Liver (tissue), 9 donors: ENCODE results near the gene FUT2. TPM values are rescaled to one million over a fixed set of nuclear protein-coding genes. Genes with fewer than 3 reads are reported as not detected.
"Not testable (repeated sequence)": the region's sequence is repeated elsewhere in the genome, so short reads cannot be mapped to it uniquely, and the experiment has no call there.

Experiments
- DNase-seq: peaks from one replicate; pipeline ENCODE4 v3.0.0-alpha.2; 2017; ENCODE audit warnings: low spot score
- H3K27ac ChIP-seq, 2 donors: one replicate each; pipeline ENCODE4 v1.7.0; 2013; ENCODE audit warnings: inconsistent platforms in 2 of 2, low read length in 2 of 2, control low read depth in 1 of 2, low read depth in 1 of 2, mild to moderate bottlenecking in 1 of 2
- H3K27me3 ChIP-seq, 4 donors: one replicate each; pipeline versions ENCODE4 v1.6.1 to v1.7.0; 2013; ENCODE audit warnings: low read length in 3 of 4, inconsistent platforms in 1 of 4, mild to moderate bottlenecking in 1 of 4, moderate library complexity in 1 of 4; ENCODE audit not compliant: control insufficient read depth in 4 of 4, insufficient read depth in 4 of 4
- H3K36me3 ChIP-seq, 4 donors: one replicate each; pipeline versions ENCODE4 v1.6.1 to v1.7.0; 2013; ENCODE audit warnings: low read length in 3 of 4, mild to moderate bottlenecking in 3 of 4, low read depth in 1 of 4, moderate library complexity in 1 of 4; ENCODE audit not compliant: control insufficient read depth in 4 of 4, insufficient read depth in 3 of 4
- H3K4me1 ChIP-seq, 4 donors: one replicate each; pipeline versions ENCODE4 v1.6.1 to v1.7.0; 2013; ENCODE audit warnings: low read length in 3 of 4, mild to moderate bottlenecking in 3 of 4, moderate library complexity in 1 of 4; ENCODE audit not compliant: control insufficient read depth in 4 of 4, insufficient read depth in 4 of 4
- H3K4me3 ChIP-seq, 3 donors: one replicate each; pipeline versions ENCODE4 v1.6.1 to v1.7.0; 2013; ENCODE audit warnings: low read length in 3 of 3, control low read depth in 1 of 3, low read depth in 1 of 3, mild to moderate bottlenecking in 1 of 3
- H3K9ac ChIP-seq, 2 donors: one replicate each; pipeline ENCODE4 v1.7.0; 2013; ENCODE audit warnings: low read length in 2 of 2, mild to moderate bottlenecking in 2 of 2, moderate library complexity in 2 of 2, control low read depth in 1 of 2, low read depth in 1 of 2
- H3K9me3 ChIP-seq, 4 donors: one replicate each; pipeline versions ENCODE4 v1.6.1 to v1.7.0; 2013; ENCODE audit warnings: low read length in 3 of 4; ENCODE audit not compliant: control insufficient read depth in 4 of 4
- EGR1 ChIP-seq, 2 donors: IDR thresholded peaks; 2 replicates each; pipeline ENCODE4 v1.6.1; 2016 to 2018; ENCODE audit warnings: antibody characterized with exemption in 2 of 2, low read depth in 2 of 2
- FOXA1 ChIP-seq: IDR thresholded peaks from 2 replicates; pipeline ENCODE4 v1.6.1; 2016; ENCODE audit warnings: antibody characterized with exemption
- FOXA2 ChIP-seq: IDR thresholded peaks from 2 replicates; pipeline ENCODE4 v1.6.1; 2016; ENCODE audit warnings: antibody characterized with exemption
- GABPA ChIP-seq, 2 donors: IDR thresholded peaks in 1 of 2; conservative IDR thresholded peaks in 1 of 2; 2 replicates each; pipeline ENCODE4 v1.6.1; 2016; ENCODE audit warnings: antibody characterized with exemption in 2 of 2, mild to moderate bottlenecking in 1 of 2, moderate library complexity in 1 of 2
- HNF4A ChIP-seq, 2 donors: conservative IDR thresholded peaks; 2 replicates each; pipeline ENCODE4 v1.6.1; 2016; ENCODE audit warnings: antibody characterized with exemption in 2 of 2, mild to moderate bottlenecking in 2 of 2
- HNF4G ChIP-seq: IDR thresholded peaks from 2 replicates; pipeline ENCODE4 v1.6.1; 2016; ENCODE audit warnings: antibody characterized with exemption
- MAX ChIP-seq: IDR thresholded peaks from 2 replicates; pipeline ENCODE4 v1.6.1; 2016; ENCODE audit warnings: antibody characterized with exemption
- NR2F2 ChIP-seq: IDR thresholded peaks from 2 replicates; pipeline ENCODE4 v1.6.1; 2016; ENCODE audit warnings: antibody characterized with exemption
- RAD21 ChIP-seq, 2 donors: IDR thresholded peaks; 2 replicates each; pipeline ENCODE4 v1.6.1; 2016; ENCODE audit warnings: antibody characterized with exemption in 2 of 2, mild to moderate bottlenecking in 2 of 2
- REST ChIP-seq: IDR thresholded peaks from 2 replicates; pipeline ENCODE4 v1.6.1; 2016; ENCODE audit warnings: antibody characterized with exemption, mild to moderate bottlenecking
- RXRA ChIP-seq, 2 donors: IDR thresholded peaks; 2 replicates each; pipeline ENCODE4 v1.6.1; 2017 to 2018; ENCODE audit warnings: antibody characterized with exemption in 2 of 2, mild to moderate bottlenecking in 1 of 2
- SP1 ChIP-seq: IDR thresholded peaks from 2 replicates; pipeline ENCODE4 v1.6.1; 2018; ENCODE audit warnings: antibody characterized with exemption, mild to moderate bottlenecking
- TAF1 ChIP-seq: conservative IDR thresholded peaks from 2 replicates; pipeline ENCODE4 v1.6.1; 2016; ENCODE audit warnings: antibody characterized with exemption, mild to moderate bottlenecking
- YY1 ChIP-seq: IDR thresholded peaks from 2 replicates; pipeline ENCODE4 v1.6.1; 2016; ENCODE audit warnings: antibody characterized with exemption, mild to moderate bottlenecking
- WGBS: extraction: QIAGEN DNeasy Blood & Tissue Kit; methylation state at CpG from one replicate; pipeline ENCODE4 v1.1.7; 2013; 5-methylcytosine and 5-hydroxymethylcytosine counted together
- polyA plus RNA-seq, 2 donors: library from polyadenylated mRNA; stranded (reverse) in 1 of 2; unstranded in 1 of 2; fragments of 200-250 nt in 1 of 2; fragments of >200 nt in 1 of 2; fragmentation: Nextera tagmentation in 1 of 2; extraction: Ambion mirVana in 1 of 2; gene quantifications; one replicate each; pipeline versions ENCODE4 v1.2.1 to v1.2.3, GENCODE V29; 2013 to 2015
- total RNA-seq, 2 donors: library from RNA; depleted of rRNA; stranded (reverse); fragments of >200 nt; gene quantifications; one replicate each; pipeline ENCODE4 v1.2.3, GENCODE V29; 2014
- TF ChIP-seq, protein P1 (sequence below): fragments of 150-350 bp; IDR thresholded peaks from 2 replicates; pipeline ENCODE4 v1.5.1; 2017; ENCODE audit warnings: improper control_type of control experiment, low read depth, low read length; ENCODE audit not compliant: missing input control
- TF ChIP-seq, protein P2 (sequence below): IDR thresholded peaks from 2 replicates; pipeline ENCODE4 v1.6.1; 2016; ENCODE audit warnings: antibody characterized with exemption
- donor health status: healthy.
- donor health status: healthy.
- donor health status: healthy.
- donor health status: healthy.
- donor health status: healthy.

The FUT2 gene
- total and polyA plus RNA-seq, 4 donors, result 0.02 to 0.38 (median 0.05) TPM; not detected in 1

- Histone ChIP-seq H3K4me1 (peaks cover 0 to 3% (median 0%) of the 10 kb centered on the region in 4 donors), H3K27me3 (no peaks in the 10 kb centered on the region), H3K27ac (no peak overlapping the region), H3K9ac (no peak overlapping the region), H3K4me3 (no peak overlapping the region), H3K9me3 (no peaks in the 10 kb centered on the region), H3K36me3 (no peaks in the 10 kb centered on the region)
- no peak for TF ChIP-seq HNF4A (conservative IDR thresholded peaks at IDR 0.05)
- 82% methylated on average over 4 of the region's 4 CpGs for WGBS
- DNase-seq, result no peak
Measured at GRCh38 chr19:48678201-48678600, 17.6 kb upstream of the FUT2 start.

- 97% methylated on average over 18 of the region's 19 CpGs for WGBS
- H3K27me3 ChIP-seq, H3K4me3 ChIP-seq, DNase-seq, H3K9ac ChIP-seq, H3K27ac ChIP-seq, H3K36me3 ChIP-seq, H3K9me3 ChIP-seq: not testable (repeated sequence)
- peaks cover 4 to 11% (median 8%) of the 10 kb centered on the region in 4 donors for H3K4me1 ChIP-seq
Measured at GRCh38 chr19:48680006-48680405, 15.8 kb upstream of the FUT2 start.

DNA sequence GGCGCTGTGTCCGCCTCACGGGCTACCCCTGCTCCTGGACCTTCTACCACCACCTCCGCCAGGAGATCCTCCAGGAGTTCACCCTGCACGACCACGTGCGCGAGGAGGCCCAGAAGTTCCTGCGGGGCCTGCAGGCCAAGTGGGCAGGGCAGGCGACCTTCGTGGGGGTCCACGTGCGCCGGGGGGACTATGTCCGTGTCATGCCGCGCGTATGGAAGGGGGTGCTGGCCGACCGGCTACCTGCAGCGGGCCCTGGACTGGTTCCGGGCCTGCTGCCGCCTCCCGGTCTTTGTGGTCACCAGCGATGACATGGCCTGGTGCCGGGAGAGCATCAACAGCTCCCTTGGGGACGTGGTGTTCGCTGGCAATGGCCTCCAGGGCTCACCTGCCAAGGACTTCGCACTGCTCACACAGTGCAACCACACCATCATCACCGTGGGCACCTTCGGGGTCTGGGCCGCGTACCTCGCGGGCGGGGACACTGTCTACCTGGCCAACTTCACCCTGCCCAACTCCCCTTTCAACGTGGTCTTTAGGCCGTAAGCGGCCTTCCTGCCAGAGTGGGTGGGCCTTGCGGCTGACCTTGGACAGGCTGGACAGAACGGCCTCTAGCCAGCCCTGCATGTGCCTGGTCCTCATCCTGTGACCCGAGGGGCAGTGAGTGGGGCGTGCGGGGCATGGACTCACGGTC lies 15.2 kb upstream of the FUT2 start:
- H3K27ac ChIP-seq, result no peak overlapping the region
- no peaks in the 10 kb centered on the region for H3K36me3 ChIP-seq
- peaks cover 4 to 9% (median 8%) of the 10 kb centered on the region in 4 donors for H3K4me1 ChIP-seq
- TF ChIP-seq RXRA (IDR thresholded peaks at IDR 0.05), result no peak
- TF ChIP-seq YY1, result no peak
- TF ChIP-seq GABPA (IDR thresholded peaks at IDR 0.05 in 1 of 2, conservative IDR thresholded peaks at IDR 0.05 in 1 of 2), result no peak
- no peak for TF ChIP-seq FOXA2
- no peak for TF ChIP-seq NR2F2
- no peak for TF ChIP-seq EGR1 (IDR thresholded peaks at IDR 0.05; ENCODE audit: low read depth in 2 of 2)
- TF ChIP-seq, protein P1, sequence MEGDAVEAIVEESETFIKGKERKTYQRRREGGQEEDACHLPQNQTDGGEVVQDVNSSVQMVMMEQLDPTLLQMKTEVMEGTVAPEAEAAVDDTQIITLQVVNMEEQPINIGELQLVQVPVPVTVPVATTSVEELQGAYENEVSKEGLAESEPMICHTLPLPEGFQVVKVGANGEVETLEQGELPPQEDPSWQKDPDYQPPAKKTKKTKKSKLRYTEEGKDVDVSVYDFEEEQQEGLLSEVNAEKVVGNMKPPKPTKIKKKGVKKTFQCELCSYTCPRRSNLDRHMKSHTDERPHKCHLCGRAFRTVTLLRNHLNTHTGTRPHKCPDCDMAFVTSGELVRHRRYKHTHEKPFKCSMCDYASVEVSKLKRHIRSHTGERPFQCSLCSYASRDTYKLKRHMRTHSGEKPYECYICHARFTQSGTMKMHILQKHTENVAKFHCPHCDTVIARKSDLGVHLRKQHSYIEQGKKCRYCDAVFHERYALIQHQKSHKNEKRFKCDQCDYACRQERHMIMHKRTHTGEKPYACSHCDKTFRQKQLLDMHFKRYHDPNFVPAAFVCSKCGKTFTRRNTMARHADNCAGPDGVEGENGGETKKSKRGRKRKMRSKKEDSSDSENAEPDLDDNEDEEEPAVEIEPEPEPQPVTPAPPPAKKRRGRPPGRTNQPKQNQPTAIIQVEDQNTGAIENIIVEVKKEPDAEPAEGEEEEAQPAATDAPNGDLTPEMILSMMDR, result no peak
- no peak for TF ChIP-seq HNF4G
- TF ChIP-seq, protein P2, sequence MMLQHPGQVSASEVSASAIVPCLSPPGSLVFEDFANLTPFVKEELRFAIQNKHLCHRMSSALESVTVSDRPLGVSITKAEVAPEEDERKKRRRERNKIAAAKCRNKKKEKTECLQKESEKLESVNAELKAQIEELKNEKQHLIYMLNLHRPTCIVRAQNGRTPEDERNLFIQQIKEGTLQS, result no peak
- TF ChIP-seq FOXA1, result no peak
- no peak for TF ChIP-seq REST
- no peak for TF ChIP-seq RAD21 (IDR thresholded peaks at IDR 0.05)
- TF ChIP-seq MAX, result no peak
- no peak for TF ChIP-seq SP1
- TF ChIP-seq HNF4A (conservative IDR thresholded peaks at IDR 0.05), result no peak
- no peak for TF ChIP-seq TAF1
- 93% methylated on average over 45 of the region's 45 CpGs for WGBS
- H3K27me3 ChIP-seq, result no peaks in the 10 kb centered on the region
- DNase-seq, result no peak
- H3K9me3 ChIP-seq, result no peaks in the 10 kb centered on the region
- H3K4me3 ChIP-seq, result no peak overlapping the region
- H3K9ac ChIP-seq, result no peak overlapping the region
